Sigmoid colon (tissue), 7 donors: ENCODE results near the gene UBE2E2. TPM values are rescaled to one million over a fixed set of nuclear protein-coding genes. Genes with fewer than 3 reads are reported as not detected.

Experiments used
- DNase-seq: peaks from one replicate; pipeline ENCODE4 v3.0.0-alpha.2; 2019
- H3K27ac ChIP-seq, 4 donors: fragments of 200-600 bp; sonication (generic); one replicate each; pipeline ENCODE4 v1.5.1; 2016 to 2019; ENCODE audit warnings: mild to moderate bottlenecking in 1 of 4
- H3K27me3 ChIP-seq, 3 donors: fragments of 200-600 bp; sonication (generic); one replicate each; pipeline ENCODE4 v1.5.1; 2019; ENCODE audit warnings: mild to moderate bottlenecking in 1 of 3
- H3K36me3 ChIP-seq, 4 donors: fragments of 200-600 bp; sonication (generic); one replicate each; pipeline ENCODE4 v1.5.1; 2016 to 2019
- H3K4me1 ChIP-seq, 4 donors: fragments of 200-600 bp; sonication (generic); one replicate each; pipeline ENCODE4 v1.5.1; 2017 to 2019
- H3K4me3 ChIP-seq, 4 donors: fragments of 200-600 bp; sonication (generic); one replicate each; pipeline ENCODE4 v1.5.1; 2017 to 2019; ENCODE audit warnings: mild to moderate bottlenecking in 2 of 4, moderate library complexity in 1 of 4
- H3K9me3 ChIP-seq, 4 donors: fragments of 200-600 bp in 3 of 4; sonication (generic) in 3 of 4; one replicate each; pipeline versions ENCODE4 v1.5.1 to v1.6.1; 2013 to 2019
- EP300 ChIP-seq, 4 donors: sonication (generic); formaldehyde crosslinking; IDR thresholded peaks; one replicate each; pipeline ENCODE4 v1.6.1; 2017; ENCODE audit warnings: antibody characterized with exemption in 4 of 4
- POLR2A ChIP-seq, 2 donors: fragments of 450-650 bp; IDR thresholded peaks; one replicate each; pipeline ENCODE4 v1.6.1; 2016; ENCODE audit warnings: antibody characterized with exemption in 2 of 2, mild to moderate bottlenecking in 2 of 2, moderate library complexity in 2 of 2
- POLR2AphosphoS5 ChIP-seq, 4 donors: sonication (generic); formaldehyde crosslinking; IDR thresholded peaks; one replicate each; pipeline ENCODE4 v1.6.1; 2017; ENCODE audit warnings: antibody characterized with exemption in 4 of 4
- WGBS, 2 donors: extraction: QIAGEN DNeasy Blood & Tissue Kit; methylation state at CpG; one replicate each; pipeline ENCODE4 v1.1.7; 2013; 5-methylcytosine and 5-hydroxymethylcytosine counted together
- intact Hi-C: fragments of 100-400 bp; cut with DNase I; formaldehyde crosslinking; loops from one replicate; pipeline ENCODE4 v1.15.1; 2023
- polyA plus RNA-seq, 3 donors: library from polyadenylated mRNA; stranded (reverse); fragments of 200-250 nt; gene quantifications; one replicate each; pipeline ENCODE4 v1.2.3, GENCODE V29; 2013
- total RNA-seq, 4 donors: library from RNA; depleted of rRNA; stranded (reverse); fragments of >200 nt; gene quantifications; one replicate each; pipeline ENCODE4 v1.1.0, GENCODE V29; 2016
- TF ChIP-seq, protein P1 (sequence below), 4 experiments: fragments of 450-650 bp in 3 of 4; fragments of 200-600 bp in 1 of 4; IDR thresholded peaks; one replicate each; pipeline ENCODE4 v1.5.1; 2016 to 2019; ENCODE audit warnings: antibody characterized with exemption in 4 of 4, mild to moderate bottlenecking in 3 of 4, moderate library complexity in 2 of 4
- donor health status: healthy with polysubstance abuse.
- donor health status: Bipolar disorder and iron deficiency.
- donor health status: healthy.

The UBE2E2 gene
- total and polyA plus RNA-seq, 7 donors: 3.7 to 135 (median 34.6) TPM

DNA sequence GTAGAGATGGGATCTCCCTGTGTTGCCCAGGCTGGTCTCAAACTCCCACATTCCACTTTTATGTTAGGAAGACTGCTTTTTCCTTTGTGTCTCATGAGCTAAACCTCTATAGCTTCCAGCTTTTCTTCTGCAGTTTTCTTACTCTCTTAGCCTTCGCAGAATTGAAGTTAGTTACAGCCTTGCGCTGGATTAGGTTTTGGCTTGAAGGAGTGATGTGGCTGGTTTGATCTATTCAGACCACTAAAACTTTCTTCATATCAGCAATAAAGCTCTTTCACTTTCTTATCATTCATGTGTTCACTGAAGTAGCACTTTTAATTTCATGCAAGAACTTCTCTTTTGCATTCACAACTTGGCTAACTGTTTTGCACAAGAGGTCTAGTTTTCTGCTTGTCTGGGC lies 254.6 kb downstream of the UBE2E2 start:
- TF ChIP-seq POLR2AphosphoS5 (IDR thresholded peaks at IDR 0.05): no peak
- TF ChIP-seq POLR2A (IDR thresholded peaks at IDR 0.05): no peak
- TF ChIP-seq EP300 (IDR thresholded peaks at IDR 0.05): no peak
- TF ChIP-seq, protein P1, sequence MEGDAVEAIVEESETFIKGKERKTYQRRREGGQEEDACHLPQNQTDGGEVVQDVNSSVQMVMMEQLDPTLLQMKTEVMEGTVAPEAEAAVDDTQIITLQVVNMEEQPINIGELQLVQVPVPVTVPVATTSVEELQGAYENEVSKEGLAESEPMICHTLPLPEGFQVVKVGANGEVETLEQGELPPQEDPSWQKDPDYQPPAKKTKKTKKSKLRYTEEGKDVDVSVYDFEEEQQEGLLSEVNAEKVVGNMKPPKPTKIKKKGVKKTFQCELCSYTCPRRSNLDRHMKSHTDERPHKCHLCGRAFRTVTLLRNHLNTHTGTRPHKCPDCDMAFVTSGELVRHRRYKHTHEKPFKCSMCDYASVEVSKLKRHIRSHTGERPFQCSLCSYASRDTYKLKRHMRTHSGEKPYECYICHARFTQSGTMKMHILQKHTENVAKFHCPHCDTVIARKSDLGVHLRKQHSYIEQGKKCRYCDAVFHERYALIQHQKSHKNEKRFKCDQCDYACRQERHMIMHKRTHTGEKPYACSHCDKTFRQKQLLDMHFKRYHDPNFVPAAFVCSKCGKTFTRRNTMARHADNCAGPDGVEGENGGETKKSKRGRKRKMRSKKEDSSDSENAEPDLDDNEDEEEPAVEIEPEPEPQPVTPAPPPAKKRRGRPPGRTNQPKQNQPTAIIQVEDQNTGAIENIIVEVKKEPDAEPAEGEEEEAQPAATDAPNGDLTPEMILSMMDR (IDR thresholded peaks at IDR 0.05): no peak
- 81 to 95% methylated on average over 2 of the region's 2 CpGs for WGBS, 2 donors
- Histone ChIP-seq H3K27me3 (no peaks in the 10 kb centered on the region), H3K4me1 (peaks cover 0 to 48% (median 34%) of the 10 kb centered on the region in 4 donors), H3K36me3 (no peaks in the 10 kb centered on the region), H3K27ac (no peak overlapping the region), H3K9me3 (peaks cover 0 to 4% (median 0%) of the 10 kb centered on the region in 4 donors), H3K4me3 (no peak overlapping the region)
- DNase-seq: no peak
- intact Hi-C loops: loop anchor here (10.0 kb wide), 1 partner anchor 253 kb away; the partner anchor contains the start of gene UBE2E2

DNA sequence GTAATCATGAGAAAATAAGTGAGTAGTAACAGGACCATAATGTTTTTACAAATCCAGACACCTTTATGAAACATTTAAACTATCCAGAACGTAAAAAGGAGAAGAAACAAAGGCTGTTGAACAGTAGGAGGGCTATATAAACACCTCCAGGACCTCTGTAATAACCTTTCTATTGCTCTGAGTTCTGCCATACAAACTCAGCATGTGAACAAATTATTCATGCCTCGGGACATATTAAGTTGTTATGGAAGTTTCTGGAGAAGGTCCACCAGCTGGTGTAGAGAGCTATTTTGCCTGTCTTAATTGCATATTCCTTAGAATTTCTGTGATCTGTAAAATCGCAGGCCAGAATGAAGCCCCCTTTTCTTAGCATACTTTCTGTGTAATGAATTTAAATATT lies 256.3 kb downstream of the UBE2E2 start:
- no peak for TF ChIP-seq POLR2AphosphoS5 (IDR thresholded peaks at IDR 0.05)
- TF ChIP-seq POLR2A (IDR thresholded peaks at IDR 0.05): no peak
- peak overlapping the region in 1 of 4 donors; percentile 17 for H3K27ac ChIP-seq
- H3K4me1 ChIP-seq: peaks cover 0 to 44% (median 30%) of the 10 kb centered on the region in 4 donors
- WGBS, 2 donors: 76 to 78% methylated on average over 3 of the region's 3 CpGs
- H3K36me3 ChIP-seq: no peaks in the 10 kb centered on the region
- no peak overlapping the region for H3K4me3 ChIP-seq
- no peak for DNase-seq
- peaks cover 0 to 4% (median 0%) of the 10 kb centered on the region in 4 donors for H3K9me3 ChIP-seq
- H3K27me3 ChIP-seq: no peaks in the 10 kb centered on the region
- intact Hi-C loops: loop anchor here (10.0 kb wide), 1 partner anchor 255 kb away; the partner anchor contains the start of gene UBE2E2

DNA sequence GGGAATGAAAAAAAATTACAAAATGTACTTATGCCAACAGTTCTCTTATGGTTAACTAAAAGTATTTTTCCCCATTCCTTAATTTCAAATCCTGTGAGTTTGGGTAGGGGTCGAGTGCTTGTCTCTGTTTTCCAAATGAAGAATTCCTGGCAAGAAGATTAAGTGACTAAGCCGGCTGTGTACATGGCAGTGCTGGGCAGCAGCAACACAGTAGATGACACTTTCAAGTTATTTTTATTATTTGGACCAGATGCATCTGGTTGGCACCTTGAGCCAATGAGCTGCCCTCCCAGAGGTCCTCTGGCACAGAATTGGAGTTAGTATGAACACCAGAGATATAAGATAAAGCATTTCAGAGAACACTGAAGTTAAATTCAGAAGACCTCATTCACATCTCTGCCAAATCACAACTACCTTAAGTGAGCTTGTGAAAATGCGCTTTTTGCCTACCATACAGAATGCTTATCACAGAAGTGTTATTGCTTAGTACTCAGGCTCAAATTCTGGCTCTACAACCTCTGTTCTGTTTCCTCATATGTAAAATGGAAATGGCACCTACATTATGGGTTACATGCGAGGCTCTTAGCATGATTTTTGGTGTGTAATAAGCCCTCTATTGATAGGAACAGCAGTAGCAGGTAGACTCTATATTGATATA lies 256.9 kb downstream of the UBE2E2 start:
- 85 to 86% methylated on average over 4 of the region's 4 CpGs for WGBS, 2 donors
- peak overlapping the region in 1 of 4 donors; percentile 17 for H3K27ac ChIP-seq
- intact Hi-C loops: loop anchor here (10.0 kb wide), 1 partner anchor 255 kb away; the partner anchor contains the start of gene UBE2E2

DNA sequence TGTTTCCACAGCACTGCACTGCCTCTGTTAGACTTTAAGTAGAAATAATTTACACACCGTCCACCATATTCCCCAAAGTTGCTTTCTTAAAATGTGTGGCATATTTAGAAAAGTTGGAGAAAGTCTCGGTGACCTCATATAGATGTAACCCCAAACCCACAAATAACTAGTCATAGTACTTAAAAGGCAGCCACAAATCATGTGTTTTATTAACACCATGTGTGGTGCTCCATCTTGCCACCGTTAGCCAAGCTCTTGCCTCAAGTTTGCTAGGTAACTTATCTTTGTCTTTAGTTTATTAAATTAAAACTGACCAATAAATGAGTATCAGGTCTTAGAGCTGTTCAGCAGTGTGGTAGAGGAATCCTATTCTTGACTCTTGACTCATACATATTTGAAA lies 257.9 kb downstream of the UBE2E2 start:
- 91 to 96% methylated on average over 3 of the region's 3 CpGs for WGBS, 2 donors
- no peak for TF ChIP-seq POLR2A (IDR thresholded peaks at IDR 0.05)
- TF ChIP-seq, protein P1 (IDR thresholded peaks at IDR 0.05): no peak
- no peak for TF ChIP-seq POLR2AphosphoS5 (IDR thresholded peaks at IDR 0.05)
- TF ChIP-seq EP300 (IDR thresholded peaks at IDR 0.05): no peak
- intact Hi-C loops: no loop called here

More for the DNA sequence above, 256.9 kb downstream of the UBE2E2 start:
- peaks cover 0 to 40% (median 25%) of the 10 kb centered on the region in 4 donors for H3K4me1 ChIP-seq
- no peaks in the 10 kb centered on the region for H3K27me3 ChIP-seq
- no peak for DNase-seq
- peaks cover 0 to 4% (median 0%) of the 10 kb centered on the region in 4 donors for H3K9me3 ChIP-seq
- no peaks in the 10 kb centered on the region for H3K36me3 ChIP-seq
- no peak overlapping the region for H3K4me3 ChIP-seq
- TF ChIP-seq EP300 (IDR thresholded peaks at IDR 0.05) (no peak), POLR2AphosphoS5 (IDR thresholded peaks at IDR 0.05) (no peak), POLR2A (IDR thresholded peaks at IDR 0.05) (no peak)
- TF ChIP-seq, protein P1 (IDR thresholded peaks at IDR 0.05): no peak

DNA sequence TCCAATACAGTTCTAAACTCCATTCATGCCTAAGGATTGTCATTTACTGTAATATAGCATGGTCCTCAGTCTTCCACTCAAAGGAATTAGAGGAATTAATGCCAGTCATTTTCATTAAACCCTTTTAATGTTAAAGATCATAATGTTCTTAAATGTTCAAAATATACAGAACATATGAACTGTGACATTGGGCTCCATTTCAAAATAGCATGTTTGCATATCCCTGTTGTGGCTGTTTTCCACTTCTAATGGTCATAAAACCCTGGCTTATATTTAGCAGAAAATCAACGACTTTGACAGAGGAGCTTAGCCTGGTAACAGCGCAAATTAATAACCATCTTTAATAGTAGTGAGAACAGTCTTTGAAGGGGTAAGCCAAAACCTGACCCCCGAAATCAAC lies 260.7 kb downstream of the UBE2E2 start:
- no peak for DNase-seq
- no peak overlapping the region for H3K27ac ChIP-seq
- H3K9me3 ChIP-seq: peaks cover 0 to 8% (median 0%) of the 10 kb centered on the region in 4 donors
- TF ChIP-seq, protein P1 (IDR thresholded peaks at IDR 0.05): no peak
- TF ChIP-seq POLR2AphosphoS5 (IDR thresholded peaks at IDR 0.05): no peak
- TF ChIP-seq POLR2A (IDR thresholded peaks at IDR 0.05): no peak
- no peak for TF ChIP-seq EP300 (IDR thresholded peaks at IDR 0.05)
- WGBS, 2 donors: 80 to 85% methylated on average over 3 of the region's 3 CpGs
- intact Hi-C loops: no loop called here
- H3K4me3 ChIP-seq: no peak overlapping the region
- H3K27me3 ChIP-seq: no peaks in the 10 kb centered on the region
- peaks cover 0 to 31% (median 19%) of the 10 kb centered on the region in 4 donors for H3K4me1 ChIP-seq
- no peaks in the 10 kb centered on the region for H3K36me3 ChIP-seq

More for the DNA sequence above, 257.9 kb downstream of the UBE2E2 start:
- no peak overlapping the region for H3K4me3 ChIP-seq
- H3K4me1 ChIP-seq: peaks cover 0 to 32% (median 20%) of the 10 kb centered on the region in 4 donors
- no peak overlapping the region for H3K27ac ChIP-seq
- no peak for DNase-seq
- no peaks in the 10 kb centered on the region for H3K27me3 ChIP-seq
- H3K9me3 ChIP-seq: peaks cover 0 to 4% (median 0%) of the 10 kb centered on the region in 4 donors
- no peaks in the 10 kb centered on the region for H3K36me3 ChIP-seq
